Liver (tissue), 9 donors: ENCODE data around the gene LRIG1. TPM values are rescaled to one million over a fixed set of nuclear protein-coding genes. Genes with fewer than 3 reads are reported as not detected.

Source experiments
- DNase-seq: peaks from one replicate; pipeline ENCODE4 v3.0.0-alpha.2; 2017; ENCODE audit warnings: low spot score
- H3K27ac ChIP-seq, 2 donors: one replicate each; pipeline ENCODE4 v1.7.0; 2013; ENCODE audit warnings: inconsistent platforms in 2 of 2, low read length in 2 of 2, control low read depth in 1 of 2, low read depth in 1 of 2, mild to moderate bottlenecking in 1 of 2
- H3K27me3 ChIP-seq, 4 donors: one replicate each; pipeline versions ENCODE4 v1.6.1 to v1.7.0; 2013; ENCODE audit warnings: low read length in 3 of 4, inconsistent platforms in 1 of 4, mild to moderate bottlenecking in 1 of 4, moderate library complexity in 1 of 4; ENCODE audit not compliant: control insufficient read depth in 4 of 4, insufficient read depth in 4 of 4
- H3K36me3 ChIP-seq, 4 donors: one replicate each; pipeline versions ENCODE4 v1.6.1 to v1.7.0; 2013; ENCODE audit warnings: low read length in 3 of 4, mild to moderate bottlenecking in 3 of 4, low read depth in 1 of 4, moderate library complexity in 1 of 4; ENCODE audit not compliant: control insufficient read depth in 4 of 4, insufficient read depth in 3 of 4
- H3K4me1 ChIP-seq, 4 donors: one replicate each; pipeline versions ENCODE4 v1.6.1 to v1.7.0; 2013; ENCODE audit warnings: low read length in 3 of 4, mild to moderate bottlenecking in 3 of 4, moderate library complexity in 1 of 4; ENCODE audit not compliant: control insufficient read depth in 4 of 4, insufficient read depth in 4 of 4
- H3K4me3 ChIP-seq, 3 donors: one replicate each; pipeline versions ENCODE4 v1.6.1 to v1.7.0; 2013; ENCODE audit warnings: low read length in 3 of 3, control low read depth in 1 of 3, low read depth in 1 of 3, mild to moderate bottlenecking in 1 of 3
- H3K9ac ChIP-seq, 2 donors: one replicate each; pipeline ENCODE4 v1.7.0; 2013; ENCODE audit warnings: low read length in 2 of 2, mild to moderate bottlenecking in 2 of 2, moderate library complexity in 2 of 2, control low read depth in 1 of 2, low read depth in 1 of 2
- H3K9me3 ChIP-seq, 4 donors: one replicate each; pipeline versions ENCODE4 v1.6.1 to v1.7.0; 2013; ENCODE audit warnings: low read length in 3 of 4; ENCODE audit not compliant: control insufficient read depth in 4 of 4
- EGR1 ChIP-seq, 2 donors: IDR thresholded peaks; 2 replicates each; pipeline ENCODE4 v1.6.1; 2016 to 2018; ENCODE audit warnings: antibody characterized with exemption in 2 of 2, low read depth in 2 of 2
- FOXA1 ChIP-seq: IDR thresholded peaks from 2 replicates; pipeline ENCODE4 v1.6.1; 2016; ENCODE audit warnings: antibody characterized with exemption
- FOXA2 ChIP-seq: IDR thresholded peaks from 2 replicates; pipeline ENCODE4 v1.6.1; 2016; ENCODE audit warnings: antibody characterized with exemption
- GABPA ChIP-seq, 2 donors: IDR thresholded peaks in 1 of 2; conservative IDR thresholded peaks in 1 of 2; 2 replicates each; pipeline ENCODE4 v1.6.1; 2016; ENCODE audit warnings: antibody characterized with exemption in 2 of 2, mild to moderate bottlenecking in 1 of 2, moderate library complexity in 1 of 2
- HNF4A ChIP-seq, 2 donors: conservative IDR thresholded peaks; 2 replicates each; pipeline ENCODE4 v1.6.1; 2016; ENCODE audit warnings: antibody characterized with exemption in 2 of 2, mild to moderate bottlenecking in 2 of 2
- HNF4G ChIP-seq: IDR thresholded peaks from 2 replicates; pipeline ENCODE4 v1.6.1; 2016; ENCODE audit warnings: antibody characterized with exemption
- JUND ChIP-seq, 2 donors: IDR thresholded peaks; 2 replicates each; pipeline ENCODE4 v1.6.1; 2016; ENCODE audit warnings: antibody characterized with exemption in 2 of 2
- RAD21 ChIP-seq, 2 donors: IDR thresholded peaks; 2 replicates each; pipeline ENCODE4 v1.6.1; 2016; ENCODE audit warnings: antibody characterized with exemption in 2 of 2, mild to moderate bottlenecking in 2 of 2
- TAF1 ChIP-seq: conservative IDR thresholded peaks from 2 replicates; pipeline ENCODE4 v1.6.1; 2016; ENCODE audit warnings: antibody characterized with exemption, mild to moderate bottlenecking
- YY1 ChIP-seq: IDR thresholded peaks from 2 replicates; pipeline ENCODE4 v1.6.1; 2016; ENCODE audit warnings: antibody characterized with exemption, mild to moderate bottlenecking
- WGBS: extraction: QIAGEN DNeasy Blood & Tissue Kit; methylation state at CpG from one replicate; pipeline ENCODE4 v1.1.7; 2013; 5-methylcytosine and 5-hydroxymethylcytosine counted together
- polyA plus RNA-seq, 2 donors: library from polyadenylated mRNA; stranded (reverse) in 1 of 2; unstranded in 1 of 2; fragments of 200-250 nt in 1 of 2; fragments of >200 nt in 1 of 2; fragmentation: Nextera tagmentation in 1 of 2; extraction: Ambion mirVana in 1 of 2; gene quantifications; one replicate each; pipeline versions ENCODE4 v1.2.1 to v1.2.3, GENCODE V29; 2013 to 2015
- total RNA-seq, 2 donors: library from RNA; depleted of rRNA; stranded (reverse); fragments of >200 nt; gene quantifications; one replicate each; pipeline ENCODE4 v1.2.3, GENCODE V29; 2014
- TF ChIP-seq, protein P1 (sequence below): IDR thresholded peaks from 2 replicates; pipeline ENCODE4 v1.6.1; 2016; ENCODE audit warnings: antibody characterized with exemption
- TF ChIP-seq, protein P2 (sequence below): fragments of 150-350 bp; IDR thresholded peaks from 2 replicates; pipeline ENCODE4 v1.5.1; 2017; ENCODE audit warnings: improper control_type of control experiment, low read depth, low read length; ENCODE audit not compliant: missing input control
- TF ChIP-seq, protein P3 (sequence below): IDR thresholded peaks from 2 replicates; pipeline ENCODE4 v1.6.1; 2016; ENCODE audit warnings: antibody characterized with exemption
- TF ChIP-seq, protein P4 (sequence below): IDR thresholded peaks from 2 replicates; pipeline ENCODE4 v1.6.1; 2016; ENCODE audit warnings: antibody characterized with exemption
- TF ChIP-seq, protein P5 (sequence below): IDR thresholded peaks from 2 replicates; pipeline ENCODE4 v1.6.1; 2016; ENCODE audit warnings: antibody characterized with exemption, mild to moderate bottlenecking
- donor health status: healthy.
- donor health status: healthy.
- donor health status: healthy.
- donor health status: healthy.
- donor health status: healthy.

Gene LRIG1
- total and polyA plus RNA-seq, 4 donors = 9.4 to 48.9 (median 12.9) TPM

DNA sequence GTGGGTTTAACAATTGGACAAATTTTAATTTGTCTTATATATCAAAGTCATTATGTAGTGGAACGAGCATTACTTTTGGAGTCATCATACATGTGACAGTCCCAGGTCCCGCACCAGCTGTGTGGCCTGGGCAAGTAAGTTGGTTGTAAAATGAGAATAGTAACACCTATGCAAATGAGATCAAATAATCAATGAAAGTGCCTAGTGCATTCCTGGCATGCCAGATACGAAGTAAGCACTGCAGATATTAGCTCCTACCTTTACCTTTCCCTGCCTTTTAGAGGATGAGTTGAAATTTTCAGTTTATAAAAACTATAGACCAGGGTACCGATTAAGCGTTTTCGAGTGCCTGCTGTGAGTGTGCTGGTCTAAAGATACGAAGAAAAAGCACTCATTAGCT, 134.1 kb downstream of the LRIG1 start:
- no peak overlapping the region for H3K27ac ChIP-seq
- no peaks in the 10 kb centered on the region for H3K27me3 ChIP-seq
- no peak overlapping the region for H3K9ac ChIP-seq
- TF ChIP-seq RAD21 (IDR thresholded peaks at IDR 0.05) = no peak
- no peak for TF ChIP-seq HNF4G
- no peak for TF ChIP-seq JUND (IDR thresholded peaks at IDR 0.05)
- TF ChIP-seq FOXA1 = no peak
- TF ChIP-seq, protein P1, sequence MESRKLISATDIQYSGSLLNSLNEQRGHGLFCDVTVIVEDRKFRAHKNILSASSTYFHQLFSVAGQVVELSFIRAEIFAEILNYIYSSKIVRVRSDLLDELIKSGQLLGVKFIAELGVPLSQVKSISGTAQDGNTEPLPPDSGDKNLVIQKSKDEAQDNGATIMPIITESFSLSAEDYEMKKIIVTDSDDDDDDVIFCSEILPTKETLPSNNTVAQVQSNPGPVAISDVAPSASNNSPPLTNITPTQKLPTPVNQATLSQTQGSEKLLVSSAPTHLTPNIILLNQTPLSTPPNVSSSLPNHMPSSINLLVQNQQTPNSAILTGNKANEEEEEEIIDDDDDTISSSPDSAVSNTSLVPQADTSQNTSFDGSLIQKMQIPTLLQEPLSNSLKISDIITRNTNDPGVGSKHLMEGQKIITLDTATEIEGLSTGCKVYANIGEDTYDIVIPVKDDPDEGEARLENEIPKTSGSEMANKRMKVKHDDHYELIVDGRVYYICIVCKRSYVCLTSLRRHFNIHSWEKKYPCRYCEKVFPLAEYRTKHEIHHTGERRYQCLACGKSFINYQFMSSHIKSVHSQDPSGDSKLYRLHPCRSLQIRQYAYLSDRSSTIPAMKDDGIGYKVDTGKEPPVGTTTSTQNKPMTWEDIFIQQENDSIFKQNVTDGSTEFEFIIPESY = no peak
- TF ChIP-seq EGR1 (IDR thresholded peaks at IDR 0.05; ENCODE audit: low read depth in 2 of 2) = no peak
- TF ChIP-seq GABPA (IDR thresholded peaks at IDR 0.05 in 1 of 2, conservative IDR thresholded peaks at IDR 0.05 in 1 of 2) = no peak
- TF ChIP-seq, protein P2, sequence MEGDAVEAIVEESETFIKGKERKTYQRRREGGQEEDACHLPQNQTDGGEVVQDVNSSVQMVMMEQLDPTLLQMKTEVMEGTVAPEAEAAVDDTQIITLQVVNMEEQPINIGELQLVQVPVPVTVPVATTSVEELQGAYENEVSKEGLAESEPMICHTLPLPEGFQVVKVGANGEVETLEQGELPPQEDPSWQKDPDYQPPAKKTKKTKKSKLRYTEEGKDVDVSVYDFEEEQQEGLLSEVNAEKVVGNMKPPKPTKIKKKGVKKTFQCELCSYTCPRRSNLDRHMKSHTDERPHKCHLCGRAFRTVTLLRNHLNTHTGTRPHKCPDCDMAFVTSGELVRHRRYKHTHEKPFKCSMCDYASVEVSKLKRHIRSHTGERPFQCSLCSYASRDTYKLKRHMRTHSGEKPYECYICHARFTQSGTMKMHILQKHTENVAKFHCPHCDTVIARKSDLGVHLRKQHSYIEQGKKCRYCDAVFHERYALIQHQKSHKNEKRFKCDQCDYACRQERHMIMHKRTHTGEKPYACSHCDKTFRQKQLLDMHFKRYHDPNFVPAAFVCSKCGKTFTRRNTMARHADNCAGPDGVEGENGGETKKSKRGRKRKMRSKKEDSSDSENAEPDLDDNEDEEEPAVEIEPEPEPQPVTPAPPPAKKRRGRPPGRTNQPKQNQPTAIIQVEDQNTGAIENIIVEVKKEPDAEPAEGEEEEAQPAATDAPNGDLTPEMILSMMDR = no peak
- TF ChIP-seq YY1 = no peak
- H3K4me1 ChIP-seq = no peaks in the 10 kb centered on the region
- H3K36me3 ChIP-seq = peaks cover 0 to 2% (median 0%) of the 10 kb centered on the region in 4 donors
- DNase-seq = no peak
- no peaks in the 10 kb centered on the region for H3K9me3 ChIP-seq
- H3K4me3 ChIP-seq = no peak overlapping the region
- 95% methylated on average over 7 of the region's 7 CpGs for WGBS

DNA sequence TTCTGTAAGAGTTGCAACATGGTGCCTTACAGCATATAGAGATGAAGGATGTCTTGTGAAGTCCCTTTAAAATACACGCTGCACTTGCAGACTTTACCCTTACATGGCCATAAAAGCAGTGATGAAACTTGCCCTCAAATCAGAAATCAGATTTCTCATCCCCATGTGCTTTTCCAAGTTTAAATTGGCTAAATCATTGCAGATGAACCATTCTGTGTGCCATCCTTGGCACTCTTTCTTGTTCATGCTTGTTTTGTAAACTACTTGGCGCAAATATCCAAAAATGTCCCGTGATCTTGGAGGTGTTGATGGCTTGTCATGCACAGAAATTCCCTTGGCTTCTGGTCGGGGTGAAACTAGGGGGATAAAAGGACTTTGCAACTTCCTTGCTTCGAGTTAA, 135.7 kb downstream of the LRIG1 start:
- DNase-seq = no peak
- no peaks in the 10 kb centered on the region for H3K9me3 ChIP-seq
- peaks cover 0 to 2% (median 0%) of the 10 kb centered on the region in 4 donors for H3K36me3 ChIP-seq
- no peak overlapping the region for H3K9ac ChIP-seq
- TF ChIP-seq RAD21 (IDR thresholded peaks at IDR 0.05) = no peak
- TF ChIP-seq TAF1 = no peak
- TF ChIP-seq, protein P2 = no peak
- TF ChIP-seq GABPA (IDR thresholded peaks at IDR 0.05 in 1 of 2, conservative IDR thresholded peaks at IDR 0.05 in 1 of 2) = no peak
- no peak for TF ChIP-seq FOXA2
- TF ChIP-seq, protein P3, sequence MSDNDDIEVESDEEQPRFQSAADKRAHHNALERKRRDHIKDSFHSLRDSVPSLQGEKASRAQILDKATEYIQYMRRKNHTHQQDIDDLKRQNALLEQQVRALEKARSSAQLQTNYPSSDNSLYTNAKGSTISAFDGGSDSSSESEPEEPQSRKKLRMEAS = no peak
- TF ChIP-seq, protein P1 = no peak
- TF ChIP-seq FOXA1 = no peak
- TF ChIP-seq, protein P4, sequence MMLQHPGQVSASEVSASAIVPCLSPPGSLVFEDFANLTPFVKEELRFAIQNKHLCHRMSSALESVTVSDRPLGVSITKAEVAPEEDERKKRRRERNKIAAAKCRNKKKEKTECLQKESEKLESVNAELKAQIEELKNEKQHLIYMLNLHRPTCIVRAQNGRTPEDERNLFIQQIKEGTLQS = no peak
- TF ChIP-seq, protein P5, sequence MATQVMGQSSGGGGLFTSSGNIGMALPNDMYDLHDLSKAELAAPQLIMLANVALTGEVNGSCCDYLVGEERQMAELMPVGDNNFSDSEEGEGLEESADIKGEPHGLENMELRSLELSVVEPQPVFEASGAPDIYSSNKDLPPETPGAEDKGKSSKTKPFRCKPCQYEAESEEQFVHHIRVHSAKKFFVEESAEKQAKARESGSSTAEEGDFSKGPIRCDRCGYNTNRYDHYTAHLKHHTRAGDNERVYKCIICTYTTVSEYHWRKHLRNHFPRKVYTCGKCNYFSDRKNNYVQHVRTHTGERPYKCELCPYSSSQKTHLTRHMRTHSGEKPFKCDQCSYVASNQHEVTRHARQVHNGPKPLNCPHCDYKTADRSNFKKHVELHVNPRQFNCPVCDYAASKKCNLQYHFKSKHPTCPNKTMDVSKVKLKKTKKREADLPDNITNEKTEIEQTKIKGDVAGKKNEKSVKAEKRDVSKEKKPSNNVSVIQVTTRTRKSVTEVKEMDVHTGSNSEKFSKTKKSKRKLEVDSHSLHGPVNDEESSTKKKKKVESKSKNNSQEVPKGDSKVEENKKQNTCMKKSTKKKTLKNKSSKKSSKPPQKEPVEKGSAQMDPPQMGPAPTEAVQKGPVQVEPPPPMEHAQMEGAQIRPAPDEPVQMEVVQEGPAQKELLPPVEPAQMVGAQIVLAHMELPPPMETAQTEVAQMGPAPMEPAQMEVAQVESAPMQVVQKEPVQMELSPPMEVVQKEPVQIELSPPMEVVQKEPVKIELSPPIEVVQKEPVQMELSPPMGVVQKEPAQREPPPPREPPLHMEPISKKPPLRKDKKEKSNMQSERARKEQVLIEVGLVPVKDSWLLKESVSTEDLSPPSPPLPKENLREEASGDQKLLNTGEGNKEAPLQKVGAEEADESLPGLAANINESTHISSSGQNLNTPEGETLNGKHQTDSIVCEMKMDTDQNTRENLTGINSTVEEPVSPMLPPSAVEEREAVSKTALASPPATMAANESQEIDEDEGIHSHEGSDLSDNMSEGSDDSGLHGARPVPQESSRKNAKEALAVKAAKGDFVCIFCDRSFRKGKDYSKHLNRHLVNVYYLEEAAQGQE = no peak
- no peak for TF ChIP-seq HNF4A (conservative IDR thresholded peaks at IDR 0.05)
- 68% methylated on average over 5 of the region's 5 CpGs for WGBS
- H3K27me3 ChIP-seq = no peaks in the 10 kb centered on the region
- H3K4me3 ChIP-seq = no peak overlapping the region
- H3K4me1 ChIP-seq = no peaks in the 10 kb centered on the region
- no peak overlapping the region for H3K27ac ChIP-seq
